PC-9 (cell line): ENCODE results near the gene PRLR.

ENCODE experiments used
- EZH2 ChIP-seq: fragments of 200-600 bp; sonication (generic); IDR thresholded peaks from 2 replicates; pipeline ENCODE4 v1.8.0; 2017; ENCODE audit warnings: antibody characterized with exemption, low read depth
- TF ChIP-seq, protein P1 (sequence below): fragments of 200-600 bp; sonication (generic); conservative IDR thresholded peaks from 2 replicates; pipeline ENCODE4 v1.6.1; 2017; ENCODE audit warnings: mixed run types, antibody characterized with exemption, mild to moderate bottlenecking, moderate library complexity

GRCh38 chr5:35188031-35188457, 42.2 kb downstream of the PRLR start:
- TF ChIP-seq, protein P1, sequence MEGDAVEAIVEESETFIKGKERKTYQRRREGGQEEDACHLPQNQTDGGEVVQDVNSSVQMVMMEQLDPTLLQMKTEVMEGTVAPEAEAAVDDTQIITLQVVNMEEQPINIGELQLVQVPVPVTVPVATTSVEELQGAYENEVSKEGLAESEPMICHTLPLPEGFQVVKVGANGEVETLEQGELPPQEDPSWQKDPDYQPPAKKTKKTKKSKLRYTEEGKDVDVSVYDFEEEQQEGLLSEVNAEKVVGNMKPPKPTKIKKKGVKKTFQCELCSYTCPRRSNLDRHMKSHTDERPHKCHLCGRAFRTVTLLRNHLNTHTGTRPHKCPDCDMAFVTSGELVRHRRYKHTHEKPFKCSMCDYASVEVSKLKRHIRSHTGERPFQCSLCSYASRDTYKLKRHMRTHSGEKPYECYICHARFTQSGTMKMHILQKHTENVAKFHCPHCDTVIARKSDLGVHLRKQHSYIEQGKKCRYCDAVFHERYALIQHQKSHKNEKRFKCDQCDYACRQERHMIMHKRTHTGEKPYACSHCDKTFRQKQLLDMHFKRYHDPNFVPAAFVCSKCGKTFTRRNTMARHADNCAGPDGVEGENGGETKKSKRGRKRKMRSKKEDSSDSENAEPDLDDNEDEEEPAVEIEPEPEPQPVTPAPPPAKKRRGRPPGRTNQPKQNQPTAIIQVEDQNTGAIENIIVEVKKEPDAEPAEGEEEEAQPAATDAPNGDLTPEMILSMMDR: no peak
- TF ChIP-seq EZH2: no peak
